Measurements from ENCODE around the gene HIC2.
"Not testable (repeated sequence)": the region's sequence is repeated elsewhere in the genome, so short reads cannot be mapped to it uniquely, and the experiment has no call there.

HIC2 gene

DNA sequence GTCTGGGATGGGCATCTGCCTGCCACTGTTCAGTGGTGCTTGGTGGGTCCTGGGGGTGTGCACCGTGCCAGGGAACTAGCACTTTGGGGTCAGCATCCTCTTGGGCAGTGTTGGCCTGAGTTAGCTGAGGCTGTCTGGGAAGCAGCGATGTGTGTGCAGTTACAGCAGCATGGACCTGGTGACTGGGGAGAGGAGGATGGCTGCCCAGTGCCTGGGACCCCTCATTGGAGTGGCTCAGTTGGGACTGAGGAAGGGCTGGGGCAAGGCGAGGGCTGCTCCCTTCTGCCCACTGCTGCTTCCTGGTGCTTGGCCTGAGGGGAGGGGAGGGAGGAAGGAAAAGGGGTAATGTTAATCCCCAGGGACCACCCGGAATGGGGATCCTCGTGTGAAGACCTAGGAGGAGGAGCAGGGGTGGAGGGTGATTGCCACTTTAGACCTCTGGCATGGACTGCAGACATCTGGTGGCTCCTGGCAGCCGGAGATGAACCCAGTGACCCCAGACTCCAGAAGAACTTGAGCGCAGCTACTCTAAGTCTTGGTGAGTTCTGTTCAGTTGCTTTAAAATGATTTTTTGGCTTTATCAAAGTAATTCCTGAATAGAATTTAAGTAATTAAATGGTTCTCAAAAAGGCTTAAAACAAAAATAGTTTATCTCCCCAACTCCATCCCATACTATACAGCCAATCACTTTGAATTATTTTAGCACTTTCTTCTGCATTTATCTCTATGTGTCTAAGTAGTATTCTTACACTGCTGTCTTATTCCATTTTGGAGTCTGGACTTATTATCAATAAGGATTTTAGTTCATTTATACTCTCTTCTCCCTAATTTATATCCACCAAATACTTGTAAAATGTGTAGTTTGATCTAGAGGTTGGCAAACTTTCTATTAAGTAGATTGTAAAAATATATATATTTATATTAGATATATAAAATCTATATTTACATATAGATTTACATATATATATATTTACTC lies 34.7 kb downstream of the HIC2 start:
- no peak for DNase-seq

DNA sequence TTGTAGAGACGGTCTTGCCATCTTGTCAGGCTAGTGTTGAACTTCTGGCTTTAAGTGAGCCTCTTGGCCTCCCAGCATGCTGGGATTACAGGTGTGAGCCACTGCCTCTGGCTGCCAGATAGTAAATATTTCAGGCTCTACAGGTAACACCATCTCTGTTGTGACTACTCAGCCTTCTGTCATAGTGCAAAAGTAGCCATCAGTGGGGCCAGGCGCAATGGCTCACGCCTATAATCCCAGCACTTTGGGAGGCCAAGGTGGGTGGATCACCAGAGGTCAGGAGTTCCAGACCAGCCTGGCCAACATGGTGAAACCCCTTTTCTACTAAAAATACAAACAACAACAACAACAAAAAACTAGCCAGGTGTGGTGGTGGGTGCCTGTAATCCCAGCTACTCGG lies 35.5 kb downstream of the HIC2 start:
- not testable (repeated sequence) for DNase-seq

DNA sequence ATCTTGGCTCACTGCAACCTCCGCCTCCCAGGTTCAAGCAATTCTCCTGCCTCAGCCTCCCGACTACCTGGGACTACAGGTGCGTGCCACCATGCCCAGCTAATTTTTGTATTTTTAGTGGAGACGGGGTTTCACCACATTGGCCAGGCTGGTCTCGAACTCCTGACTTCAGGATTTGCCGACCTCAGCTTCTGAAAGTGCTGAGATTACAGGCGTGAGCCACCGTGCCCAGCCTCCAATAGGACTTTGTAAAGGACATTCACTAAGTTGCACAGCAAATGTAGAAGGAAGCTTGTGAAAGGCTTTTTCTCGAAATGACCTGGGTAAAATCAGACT lies 37.8 kb downstream of the HIC2 start:
- DNase-seq, result not testable (repeated sequence)

DNA sequence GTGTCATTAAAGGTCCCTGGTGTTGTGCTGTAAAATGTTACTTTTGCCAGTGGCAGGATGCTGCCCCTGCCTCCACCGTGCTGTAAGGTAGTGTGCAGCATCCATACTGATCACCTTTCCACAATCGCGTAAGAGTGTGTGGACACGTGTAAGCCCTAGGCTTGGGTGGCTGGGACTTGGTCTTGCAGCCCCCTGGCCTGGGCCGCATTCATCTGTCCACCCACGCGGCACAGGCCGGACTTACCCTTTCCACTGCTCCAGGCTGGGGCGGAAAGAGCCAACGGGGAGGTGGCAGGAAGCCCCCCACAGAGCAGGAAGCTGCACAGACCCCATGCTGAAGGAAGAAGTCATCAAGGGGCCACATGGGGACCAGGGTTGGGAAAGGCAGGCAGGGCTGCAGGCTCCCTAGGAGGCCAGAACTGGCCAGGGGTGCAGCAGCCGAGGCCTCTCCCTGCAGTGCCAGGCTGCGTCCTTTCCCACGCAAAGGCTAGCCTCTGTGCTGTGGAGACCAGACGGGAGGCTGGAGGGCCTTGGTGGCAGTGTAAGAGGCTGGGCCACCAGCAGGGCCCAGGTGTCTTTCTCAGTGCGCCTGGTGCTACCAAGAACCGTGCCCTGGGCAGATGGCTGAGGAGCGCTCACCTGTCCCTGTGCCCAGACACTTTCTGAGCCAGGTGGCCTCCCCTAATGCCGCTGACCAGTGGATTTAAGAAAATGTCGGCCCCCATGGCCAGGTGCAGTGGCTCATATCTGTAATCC lies 38.3 kb downstream of the HIC2 start:
- no peak for DNase-seq

DNA sequence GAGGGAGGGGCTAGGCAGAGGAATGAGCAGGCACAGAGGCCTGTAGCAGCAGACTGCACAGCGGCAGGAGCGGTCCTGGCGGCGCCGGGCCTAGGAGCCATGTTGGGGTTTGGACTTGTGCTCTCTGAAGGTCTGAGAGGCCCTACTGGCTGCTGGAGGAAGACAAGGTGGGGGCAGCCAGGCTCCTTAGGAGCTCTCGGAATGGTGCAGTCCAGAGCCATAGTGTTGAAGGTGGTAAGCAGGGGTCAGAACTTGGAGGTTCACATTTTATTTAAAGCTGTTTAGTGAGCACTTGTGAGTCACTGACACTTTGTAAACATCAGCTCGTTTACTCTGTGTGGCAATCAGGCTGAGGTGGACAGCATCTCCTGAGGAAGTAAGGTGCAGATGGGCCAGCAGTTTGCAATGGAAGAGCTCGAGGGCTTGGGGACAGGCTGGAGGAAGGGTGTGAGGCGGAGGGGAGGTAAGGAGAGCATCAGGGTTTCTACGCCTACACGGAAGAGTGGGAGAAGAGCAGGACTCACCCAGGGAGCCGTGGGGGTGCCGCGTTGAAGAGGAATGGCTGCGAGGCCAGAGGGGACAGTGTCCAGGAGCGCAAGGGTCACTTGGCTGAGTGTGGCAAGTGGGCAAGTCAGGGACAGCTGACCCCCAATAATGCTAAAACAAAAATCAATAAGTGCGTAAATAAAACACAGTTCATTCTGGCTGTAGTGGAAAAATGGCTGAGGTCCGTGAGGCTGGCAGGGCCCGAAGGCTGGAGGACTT lies 40.0 kb downstream of the HIC2 start:
- no peak for DNase-seq

DNA sequence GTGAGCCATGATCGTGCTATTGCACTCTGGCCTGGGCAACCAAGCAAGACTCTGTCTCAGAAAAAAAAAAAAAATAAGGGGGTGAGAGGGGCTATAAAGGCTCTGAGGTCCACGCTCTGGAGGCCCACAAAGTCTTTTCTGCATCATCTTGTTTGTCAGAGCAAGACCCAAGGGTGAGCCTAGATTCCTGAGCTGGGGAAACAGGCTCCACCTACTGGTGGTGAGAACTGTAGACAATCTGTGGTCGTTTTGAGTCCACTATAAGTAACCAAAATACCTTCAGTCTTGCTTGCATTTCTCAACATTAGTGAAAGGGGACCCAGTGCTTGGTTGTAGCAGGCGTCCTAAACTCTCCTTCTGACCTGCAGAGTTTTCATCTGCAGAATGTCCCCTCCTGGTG lies 45.5 kb downstream of the HIC2 start:
- DNase-seq, result not testable (repeated sequence)

DNA sequence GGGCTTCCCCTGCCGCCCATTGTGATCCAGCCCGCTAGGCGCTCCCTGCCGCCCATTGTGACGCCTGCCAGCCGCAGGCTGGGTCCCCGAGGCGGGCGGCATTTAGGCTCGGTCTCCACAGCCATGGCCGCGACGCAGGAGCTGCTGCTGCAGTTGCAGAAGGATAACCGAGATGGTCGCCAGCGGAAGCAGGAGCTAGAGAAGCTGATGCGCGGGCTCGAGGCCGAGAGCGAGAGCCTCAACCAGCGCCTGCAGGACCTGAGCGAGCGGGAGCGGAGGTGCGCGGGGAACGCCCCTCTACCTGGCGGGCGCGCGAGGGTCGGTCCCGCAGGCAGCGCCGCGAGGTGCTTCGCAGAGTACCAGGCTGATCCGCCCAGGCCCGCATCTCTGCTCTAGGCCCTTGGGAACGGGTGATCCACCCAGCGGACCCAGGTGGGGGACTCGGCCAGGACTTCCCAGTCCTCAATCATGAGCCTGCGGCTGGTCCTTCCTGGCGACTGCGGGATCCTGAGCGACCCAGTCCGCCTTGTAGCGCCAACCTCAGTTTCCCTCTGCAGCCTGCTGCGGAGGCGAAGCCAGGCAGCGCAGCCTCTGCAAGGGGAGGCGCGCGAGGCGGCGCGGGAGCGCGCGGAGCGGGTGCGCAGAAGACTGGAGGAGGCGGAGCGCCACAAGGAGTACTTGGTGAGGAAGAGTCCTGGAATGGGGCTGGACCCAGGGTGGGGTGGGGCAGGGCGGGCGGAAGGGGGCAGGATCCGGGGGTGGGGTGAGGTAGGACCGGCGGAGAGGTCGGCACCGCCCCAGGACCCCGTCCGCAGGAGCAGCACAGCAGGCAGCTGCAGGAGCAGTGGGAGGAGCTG lies 50.4 kb downstream of the HIC2 start, which contains the start of gene TMEM191C:
TSS of gene TMEM191C (plus strand) at position 51 of the 857 bp plus-strand sequence. CDS start at position 124, 73 bp downstream.
- not testable (repeated sequence) for DNase-seq

DNA sequence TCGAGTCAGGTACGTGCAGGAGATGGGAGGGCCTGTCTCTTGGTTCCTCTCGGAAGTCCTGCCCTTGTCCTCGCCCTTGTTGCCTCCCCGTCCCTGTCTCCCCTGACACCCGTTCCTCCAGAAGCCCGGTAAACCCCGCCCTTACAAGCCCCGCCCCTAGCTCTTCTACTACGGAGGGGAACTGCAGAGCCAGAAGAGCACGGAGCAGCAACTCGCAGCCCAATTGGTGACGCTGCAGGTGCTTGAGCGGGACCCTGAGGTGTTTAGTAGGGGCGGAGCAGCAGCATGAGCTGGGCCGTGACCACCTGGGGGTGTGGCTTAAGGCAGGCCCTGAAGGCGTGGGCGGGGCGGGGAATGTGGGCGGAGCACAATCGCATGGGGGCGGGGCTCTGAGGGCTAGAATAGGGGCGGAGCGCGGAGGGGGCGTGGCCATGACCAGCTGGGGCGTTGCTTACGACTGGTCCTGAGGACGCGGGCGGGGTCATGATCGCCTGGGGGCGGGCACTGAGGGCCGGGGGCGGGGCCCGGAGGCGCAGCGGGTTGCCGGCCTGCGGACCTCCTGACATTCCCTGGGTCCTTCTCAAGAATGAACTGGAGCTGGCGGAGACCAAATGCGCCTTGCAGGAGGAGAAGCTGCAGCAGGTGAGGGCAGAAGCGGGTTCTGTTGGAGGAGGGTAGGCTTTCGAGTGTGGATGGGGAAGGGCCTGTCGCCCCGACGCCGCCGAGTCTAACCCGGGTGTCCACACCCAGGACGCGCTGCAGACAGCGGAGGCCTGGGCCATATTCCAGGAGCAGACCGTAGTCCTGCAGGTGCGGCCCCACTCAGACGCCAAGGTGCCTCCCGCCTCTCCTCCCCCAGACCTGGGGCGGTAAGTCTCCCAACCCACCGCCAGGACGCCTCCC lies 51.3 kb downstream of the HIC2 start:
- not testable (repeated sequence) for DNase-seq

DNA sequence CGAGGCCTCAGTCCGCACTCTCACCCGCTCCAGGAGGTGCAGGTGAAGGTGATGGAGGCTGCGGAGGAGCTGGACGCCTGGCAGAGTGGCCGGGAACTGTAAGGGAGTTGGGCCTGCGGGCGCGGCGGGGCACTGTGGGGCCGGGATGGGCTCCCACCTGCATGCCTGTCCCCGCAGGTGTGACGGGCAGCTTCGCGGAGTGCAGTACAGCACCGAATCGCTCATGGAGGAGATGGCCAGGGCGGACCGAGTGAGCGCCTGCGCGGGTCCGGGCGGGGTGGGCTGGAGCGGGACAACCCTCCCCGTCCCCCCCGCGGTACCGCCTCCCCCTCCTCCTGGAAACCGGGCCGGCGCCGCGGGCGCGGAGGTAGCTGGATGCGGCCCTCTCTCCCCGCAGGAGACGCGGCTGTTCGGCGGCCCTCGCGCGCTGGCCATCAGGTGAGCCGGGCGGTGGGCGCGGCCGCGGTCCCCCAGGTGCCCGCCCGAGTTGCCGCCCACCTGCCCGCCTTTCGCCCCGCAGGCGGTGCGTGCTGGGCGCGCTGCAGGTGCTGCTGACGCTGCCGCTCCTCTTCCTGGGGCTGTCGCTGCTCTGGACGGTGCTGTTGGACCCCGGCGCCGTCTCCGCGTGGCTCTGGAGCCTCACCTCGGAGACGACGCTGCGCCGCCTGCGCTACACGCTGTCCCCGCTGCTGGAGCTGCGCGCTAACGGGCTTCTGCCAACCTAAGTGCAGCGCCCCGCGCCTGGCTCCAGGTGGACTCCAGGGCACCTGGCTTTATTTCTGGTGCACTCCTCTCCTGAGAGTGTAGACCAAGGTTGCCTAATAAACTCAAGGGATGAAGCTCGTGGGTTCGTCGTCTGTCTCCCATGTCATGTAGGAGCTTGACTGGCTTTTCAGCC lies 52.2 kb downstream of the HIC2 start:
- not testable (repeated sequence) for DNase-seq

DNA sequence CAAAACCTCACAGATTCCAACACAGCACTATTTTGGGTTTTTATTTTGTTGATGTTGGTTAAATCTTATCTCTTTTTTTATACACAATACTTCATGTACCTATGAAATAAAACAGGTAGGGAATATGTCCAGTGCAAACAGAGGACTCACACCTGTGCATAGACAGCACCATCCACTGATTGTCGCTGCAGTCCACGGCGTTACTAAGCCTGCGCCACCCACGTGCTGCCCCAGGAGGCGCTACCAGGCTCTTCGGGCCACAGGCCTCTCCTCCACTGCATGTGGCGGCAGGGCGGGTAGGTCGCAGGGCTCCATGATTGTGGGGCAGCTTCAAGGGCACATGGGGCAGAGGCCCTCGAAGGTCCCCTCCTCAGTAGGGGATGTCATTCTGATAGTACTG lies 55.8 kb downstream of the HIC2 start:
- not testable (repeated sequence) for DNase-seq

DNA sequence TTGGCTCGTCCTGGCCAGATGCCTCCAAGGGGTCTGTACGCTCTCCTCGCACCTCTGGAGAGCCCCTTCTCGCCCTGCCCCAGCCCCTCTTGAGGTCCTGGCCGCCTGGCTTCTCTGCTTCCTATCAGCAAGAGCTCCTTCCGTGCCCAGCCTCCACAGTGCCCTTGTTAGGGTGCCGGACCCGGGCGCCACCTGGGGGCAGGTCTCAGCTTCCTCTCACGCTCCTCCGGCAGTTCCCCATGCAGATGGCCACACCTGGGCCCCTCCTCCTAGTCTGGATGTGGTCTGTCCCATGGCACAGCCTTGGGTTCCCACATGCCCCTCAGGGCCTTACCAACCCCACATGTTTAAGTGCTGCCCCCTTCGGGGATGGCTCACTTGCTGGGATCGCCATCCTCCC lies 56.5 kb downstream of the HIC2 start:
- DNase-seq, result not testable (repeated sequence)

DNA sequence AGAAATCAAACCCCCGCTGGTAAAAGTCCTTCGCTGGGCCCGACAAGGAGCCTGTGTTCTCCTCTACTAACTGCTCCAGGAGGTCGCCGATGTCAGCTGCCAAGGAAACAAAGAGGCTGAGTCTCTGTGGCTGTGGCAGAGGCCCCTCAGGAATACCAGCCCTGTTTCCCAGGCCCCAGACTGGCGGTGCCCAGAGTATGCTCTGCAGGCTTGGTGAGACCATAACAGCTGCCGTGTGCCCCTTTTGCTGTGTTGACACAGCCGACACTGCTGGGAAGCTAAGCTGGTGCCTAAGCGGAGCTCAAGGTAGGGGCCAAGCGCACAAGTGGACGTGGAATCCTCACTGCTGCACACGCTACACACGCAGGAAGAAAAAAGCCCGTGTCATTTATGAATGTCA lies 66.9 kb downstream of the HIC2 start:
- DNase-seq, result not testable (repeated sequence)

DNA sequence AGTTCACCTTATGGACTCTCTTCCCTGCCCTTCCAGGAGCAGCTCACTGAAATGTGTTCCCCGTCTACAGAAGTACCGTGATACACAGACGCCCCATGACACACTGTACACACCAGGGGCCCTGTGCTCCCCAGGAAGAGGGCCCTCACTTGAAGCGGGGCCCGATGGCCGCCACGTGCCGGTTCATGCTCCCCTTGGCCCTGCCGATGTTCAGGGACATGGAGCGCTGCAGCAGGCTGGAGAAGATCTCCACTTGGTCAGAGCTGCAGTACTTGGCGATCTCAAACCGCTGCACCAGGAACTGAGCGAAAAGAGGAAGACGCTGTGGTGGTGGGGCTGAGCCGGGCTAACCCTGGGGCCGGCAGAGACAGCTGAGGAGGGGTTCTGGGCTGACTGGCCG lies 70.6 kb downstream of the HIC2 start:
- DNase-seq, result not testable (repeated sequence)

DNA sequence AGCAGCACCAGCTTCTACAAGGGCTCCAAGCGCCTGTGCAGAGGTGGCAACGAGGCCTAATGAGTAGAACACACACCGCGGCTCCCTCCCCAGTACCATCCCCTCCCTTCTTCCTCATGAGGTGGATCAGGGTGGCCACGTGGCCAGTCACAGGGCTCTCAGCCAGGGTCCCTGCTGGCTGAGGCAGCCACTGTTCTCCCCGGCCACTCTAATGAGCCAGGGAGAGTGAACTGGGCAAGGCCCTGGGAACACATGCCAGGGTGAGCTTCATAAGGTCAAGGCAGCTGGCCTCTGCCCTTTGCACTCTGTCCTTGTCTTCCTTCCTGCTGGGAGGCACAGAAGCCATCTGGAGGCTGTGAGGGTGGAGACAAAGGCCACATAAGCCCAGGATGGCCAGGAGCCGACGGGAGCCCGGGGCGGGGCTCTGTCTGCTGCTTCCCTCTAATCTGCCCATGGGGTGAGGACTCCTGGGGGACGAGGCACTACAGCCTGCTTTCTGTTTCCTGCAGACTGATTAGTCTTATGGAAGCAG lies 72.0 kb downstream of the HIC2 start:
- not testable (repeated sequence) for DNase-seq

DNA sequence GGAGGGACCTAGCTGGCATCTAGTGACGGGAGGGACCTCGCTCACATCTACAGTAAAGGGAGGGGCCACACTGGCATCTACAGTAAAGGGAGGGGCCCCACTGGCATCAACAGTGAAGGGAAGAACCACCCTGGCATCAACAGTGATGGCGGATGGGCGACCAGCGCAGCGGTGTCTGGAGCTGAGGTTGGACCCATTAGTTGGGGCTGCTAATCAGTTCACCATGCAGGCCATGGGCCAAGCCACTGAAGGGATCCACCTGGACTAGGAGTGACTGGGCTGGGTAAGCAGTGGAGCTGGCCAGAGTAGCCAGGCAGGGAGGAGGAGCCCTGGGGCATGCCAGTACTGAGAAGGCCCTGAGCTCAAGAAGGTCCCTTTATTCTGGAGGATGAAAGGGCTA lies 73.4 kb downstream of the HIC2 start:
- not testable (repeated sequence) for DNase-seq

DNA sequence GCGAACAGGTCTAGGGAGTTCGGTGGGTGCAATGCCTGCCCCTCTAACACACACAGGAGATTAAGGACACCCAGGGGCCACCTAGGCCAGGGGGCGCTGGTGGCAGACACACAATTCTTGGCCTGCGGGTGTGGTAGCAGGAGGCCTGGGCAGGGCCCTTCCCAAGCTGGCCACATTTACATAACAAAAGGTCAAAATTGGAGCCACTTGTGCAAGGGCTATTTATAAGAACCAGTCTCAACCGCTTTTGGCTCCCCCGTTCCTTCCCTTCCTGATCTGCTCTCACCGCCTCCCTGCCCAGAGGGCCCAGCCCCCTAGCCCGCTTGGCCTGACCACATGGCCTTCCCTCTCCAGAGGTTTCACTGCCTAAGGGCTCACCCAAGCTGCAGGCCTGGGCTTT lies 75.1 kb downstream of the HIC2 start:
- DNase-seq, result not testable (repeated sequence)

DNA sequence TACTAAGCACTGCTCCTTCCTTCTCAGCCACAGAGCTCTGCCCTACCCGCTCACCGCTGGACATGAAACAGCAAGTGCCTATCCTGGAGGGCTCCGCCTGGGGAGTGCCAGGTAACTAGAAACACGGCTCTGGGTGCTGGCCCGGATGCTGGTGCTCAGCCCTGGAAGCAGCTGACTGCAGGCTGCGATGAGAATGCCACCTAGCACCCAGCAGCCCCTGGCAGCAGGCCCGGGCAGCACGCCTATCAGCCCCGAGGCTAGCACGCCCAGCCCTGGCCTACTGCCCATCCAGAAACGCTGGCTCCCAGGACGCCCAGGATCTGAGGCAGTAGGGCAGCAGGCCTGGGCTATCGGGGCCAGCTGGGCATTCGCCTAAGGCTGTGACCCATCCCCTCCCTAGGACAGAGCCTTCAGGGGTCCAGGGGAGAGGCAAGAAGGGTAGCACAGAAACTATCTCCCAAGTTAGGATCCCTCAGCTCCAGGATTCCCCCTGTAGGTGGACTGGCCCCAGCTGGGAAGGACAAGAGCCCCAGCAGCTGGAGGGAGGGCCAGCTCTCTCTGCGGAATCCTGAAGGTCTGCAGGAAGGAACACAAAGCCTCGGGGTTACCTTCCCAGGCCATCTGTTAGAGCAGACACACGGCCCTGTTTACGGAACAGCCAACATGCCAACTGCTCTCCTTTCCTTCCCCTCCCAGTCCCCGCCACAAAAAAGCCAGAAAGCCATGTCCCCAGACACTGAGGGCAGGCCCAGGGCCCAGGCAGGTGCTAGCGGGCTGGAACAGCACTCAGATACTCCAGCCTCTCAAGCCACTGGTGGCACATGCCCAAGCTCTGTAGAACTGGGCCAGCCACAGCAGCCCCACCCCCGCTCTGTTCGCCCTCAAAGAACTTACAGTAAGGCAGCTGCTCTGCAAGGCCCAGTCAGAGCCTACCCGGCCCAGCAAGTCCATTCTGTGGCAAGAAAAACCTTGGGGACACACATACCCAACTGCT lies 76.9 kb downstream of the HIC2 start:
- DNase-seq, result not testable (repeated sequence)

DNA sequence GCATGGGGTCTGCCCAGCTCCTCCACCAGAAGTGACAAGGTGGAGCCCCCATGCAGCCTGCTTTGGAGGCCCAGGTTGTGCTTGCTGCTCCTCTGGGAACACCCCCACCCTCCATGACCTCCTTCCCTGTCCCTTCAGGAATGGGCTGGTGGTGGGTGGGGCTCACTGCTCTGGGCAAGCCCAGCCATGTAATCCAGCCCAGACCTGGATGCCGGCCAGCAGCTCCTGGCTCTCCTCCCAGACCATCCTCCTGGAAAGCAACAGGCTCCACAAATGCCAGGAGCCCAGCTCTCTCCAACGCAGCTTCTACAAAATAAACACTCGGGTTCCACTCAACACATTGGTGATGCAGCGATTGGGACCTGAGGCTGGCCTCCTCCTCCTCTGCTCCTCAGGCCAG lies 80.8 kb downstream of the HIC2 start:
- DNase-seq, result not testable (repeated sequence)
